Esophagus muscularis mucosa (tissue), 4 donors: ENCODE measurements around the gene ATXN7L3. TPM values are rescaled to one million over a fixed set of nuclear protein-coding genes. Genes with fewer than 3 reads are reported as not detected.

Source experiments
- DNase-seq: peaks from one replicate; pipeline ENCODE4 v3.0.0-alpha.2; 2017; ENCODE audit errors: extremely low spot score
- H3K27ac ChIP-seq, 4 donors: fragments of 200-600 bp; sonication (generic); replicated peaks in 1 of 4; 1 replicate in 3 of 4; 2 replicates in 1 of 4; pipeline ENCODE4 v1.5.1; 2016 to 2019; ENCODE audit warnings: mild to moderate bottlenecking in 1 of 4
- H3K27me3 ChIP-seq, 4 donors: fragments of 200-600 bp; sonication (generic); one replicate each; pipeline versions ENCODE4 v1.5.1 to v1.6.0; 2016 to 2019
- H3K36me3 ChIP-seq, 4 donors: fragments of 200-600 bp; sonication (generic); one replicate each; pipeline ENCODE4 v1.5.1; 2016 to 2019
- H3K4me1 ChIP-seq, 4 donors: fragments of 200-600 bp; sonication (generic); one replicate each; pipeline ENCODE4 v1.5.1; 2016 to 2019
- H3K4me3 ChIP-seq, 4 donors: fragments of 200-600 bp; sonication (generic); 1 replicate in 2 of 4; 2 replicates in 2 of 4; pipeline ENCODE4 v1.5.1; 2016 to 2019; ENCODE audit warnings: mild to moderate bottlenecking in 4 of 4, moderate library complexity in 1 of 4
- H3K9me3 ChIP-seq, 4 donors: fragments of 200-600 bp; sonication (generic); 1 replicate in 3 of 4; 2 replicates in 1 of 4; pipeline ENCODE4 v1.5.1; 2016 to 2019
- EP300 ChIP-seq: sonication (generic); formaldehyde crosslinking; IDR thresholded peaks from one replicate; pipeline ENCODE4 v1.6.1; 2017; ENCODE audit warnings: antibody characterized with exemption
- POLR2A ChIP-seq: fragments of 450-650 bp; IDR thresholded peaks from one replicate; pipeline ENCODE4 v1.6.1; 2017; ENCODE audit warnings: antibody characterized with exemption, moderate library complexity, mild to moderate bottlenecking, low read depth
- POLR2AphosphoS5 ChIP-seq, 2 donors: sonication (generic); formaldehyde crosslinking; IDR thresholded peaks; one replicate each; pipeline ENCODE4 v1.6.1; 2017; ENCODE audit warnings: antibody characterized with exemption in 2 of 2
- WGBS: methylation state at CpG from one replicate; pipeline ENCODE4 v1.1.5; 2018; 5-methylcytosine and 5-hydroxymethylcytosine counted together
- intact Hi-C: fragments of 100-400 bp; cut with DNase I; formaldehyde crosslinking; loops from one replicate; pipeline ENCODE4 v1.15.1; 2023
- total RNA-seq, 4 donors: library from RNA; depleted of rRNA; stranded (reverse); fragments of >200 nt; gene quantifications; one replicate each; pipeline versions ENCODE4 v1.1.0 to v1.2.1, GENCODE V29; 2016
- TF ChIP-seq, protein P1 (sequence below), 3 experiments: fragments of 200-600 bp in 2 of 3; fragments of 450-650 bp in 1 of 3; sonication (generic) in 2 of 3; IDR thresholded peaks; one replicate each; pipeline ENCODE4 v1.5.1; 2017 to 2019; ENCODE audit warnings: antibody characterized with exemption in 3 of 3, mild to moderate bottlenecking in 2 of 3, moderate library complexity in 1 of 3

The ATXN7L3 gene
- total RNA-seq, 4 donors from 2014 or later, result 41.9 to 72.6 (median 50.0) TPM

DNA sequence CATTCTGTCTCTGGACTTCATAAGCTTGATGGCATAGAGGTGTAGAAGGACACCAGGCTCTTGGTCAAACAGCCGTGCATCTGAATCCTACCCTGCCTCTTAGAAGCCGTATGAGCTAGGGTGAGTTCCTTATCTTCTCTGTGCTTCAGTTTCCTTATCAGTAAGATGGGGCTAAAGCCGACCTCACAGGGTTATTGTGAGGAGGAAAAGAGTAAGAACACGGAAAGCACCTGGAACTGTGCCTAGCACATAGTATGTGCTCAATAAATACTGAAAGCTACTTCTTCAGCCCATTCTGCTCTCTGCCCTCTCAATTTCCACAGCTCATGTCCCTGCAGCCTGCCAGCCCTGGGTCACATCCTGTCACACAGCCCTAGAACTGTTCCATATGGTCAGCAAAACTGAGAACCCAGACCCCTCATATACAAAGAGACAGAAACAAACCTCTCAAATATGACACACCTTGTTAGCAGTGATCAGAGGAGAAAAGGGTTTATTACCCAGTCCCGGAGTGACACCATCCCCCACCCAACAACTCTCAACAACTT lies 36.8 kb upstream of the ATXN7L3 start:
- H3K27ac ChIP-seq, result no peak overlapping the region
- 75% methylated on average over 5 of the region's 5 CpGs for WGBS
- peaks cover 0 to 4% (median 0%) of the 10 kb centered on the region in 4 donors for H3K27me3 ChIP-seq
- H3K4me3 ChIP-seq, result no peak overlapping the region
- H3K36me3 ChIP-seq, result no peaks in the 10 kb centered on the region
- TF ChIP-seq POLR2A (no peak), EP300 (no peak), POLR2AphosphoS5 (IDR thresholded peaks at IDR 0.05) (no peak)
- TF ChIP-seq, protein P1, sequence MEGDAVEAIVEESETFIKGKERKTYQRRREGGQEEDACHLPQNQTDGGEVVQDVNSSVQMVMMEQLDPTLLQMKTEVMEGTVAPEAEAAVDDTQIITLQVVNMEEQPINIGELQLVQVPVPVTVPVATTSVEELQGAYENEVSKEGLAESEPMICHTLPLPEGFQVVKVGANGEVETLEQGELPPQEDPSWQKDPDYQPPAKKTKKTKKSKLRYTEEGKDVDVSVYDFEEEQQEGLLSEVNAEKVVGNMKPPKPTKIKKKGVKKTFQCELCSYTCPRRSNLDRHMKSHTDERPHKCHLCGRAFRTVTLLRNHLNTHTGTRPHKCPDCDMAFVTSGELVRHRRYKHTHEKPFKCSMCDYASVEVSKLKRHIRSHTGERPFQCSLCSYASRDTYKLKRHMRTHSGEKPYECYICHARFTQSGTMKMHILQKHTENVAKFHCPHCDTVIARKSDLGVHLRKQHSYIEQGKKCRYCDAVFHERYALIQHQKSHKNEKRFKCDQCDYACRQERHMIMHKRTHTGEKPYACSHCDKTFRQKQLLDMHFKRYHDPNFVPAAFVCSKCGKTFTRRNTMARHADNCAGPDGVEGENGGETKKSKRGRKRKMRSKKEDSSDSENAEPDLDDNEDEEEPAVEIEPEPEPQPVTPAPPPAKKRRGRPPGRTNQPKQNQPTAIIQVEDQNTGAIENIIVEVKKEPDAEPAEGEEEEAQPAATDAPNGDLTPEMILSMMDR (IDR thresholded peaks at IDR 0.05), result no peak
- no peaks in the 10 kb centered on the region for H3K4me1 ChIP-seq
- intact Hi-C loops, result no loop called here
- H3K9me3 ChIP-seq, result no peaks in the 10 kb centered on the region
- no peak for DNase-seq

DNA sequence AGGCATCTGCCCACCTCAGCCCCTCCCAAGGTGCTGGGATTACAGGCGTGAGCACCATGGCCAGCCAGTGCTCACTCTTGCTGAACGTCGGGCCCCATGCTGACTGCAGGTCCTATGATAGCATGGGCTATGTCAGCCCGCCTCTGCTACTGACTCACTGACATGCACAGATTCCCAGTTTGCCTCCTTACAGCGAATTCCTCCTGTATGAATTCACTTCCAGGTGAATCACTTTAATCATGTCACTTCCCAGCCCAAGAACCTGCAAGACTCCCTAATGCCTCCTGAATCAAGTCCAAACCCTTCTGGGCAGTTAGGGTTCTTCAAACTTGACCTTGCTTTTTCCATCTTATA lies 35.9 kb upstream of the ATXN7L3 start:
- DNase-seq, result no peak
- Histone ChIP-seq H3K36me3 (no peaks in the 10 kb centered on the region), H3K27ac (no peak overlapping the region), H3K27me3 (peaks cover 0 to 4% (median 0%) of the 10 kb centered on the region in 4 donors), H3K4me1 (no peaks in the 10 kb centered on the region), H3K4me3 (no peak overlapping the region), H3K9me3 (no peaks in the 10 kb centered on the region)
- intact Hi-C loops, result no loop called here
- 74% methylated on average over 5 of the region's 5 CpGs for WGBS
- TF ChIP-seq, protein P1 (IDR thresholded peaks at IDR 0.05), result no peak
- no peak for TF ChIP-seq POLR2AphosphoS5 (IDR thresholded peaks at IDR 0.05)

DNA sequence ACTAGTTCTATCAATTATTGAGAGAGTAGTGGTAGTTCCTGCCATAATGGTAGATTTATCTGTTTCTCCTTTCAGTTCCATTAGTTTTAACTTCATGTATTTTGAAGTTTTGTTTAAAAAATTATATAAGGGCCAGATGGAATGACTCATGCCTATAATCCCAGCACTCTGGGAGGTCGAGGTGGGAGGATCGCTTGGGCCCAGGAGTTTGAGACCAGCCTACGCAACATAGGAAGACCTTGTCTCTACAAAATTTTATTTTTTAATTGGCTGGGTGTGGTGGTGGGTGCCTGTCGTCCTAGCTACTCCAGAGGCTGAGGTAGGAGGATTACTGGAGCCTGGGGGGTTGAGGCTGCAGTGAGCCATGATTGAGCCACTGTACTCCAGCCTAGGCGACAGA lies 33.9 kb upstream of the ATXN7L3 start:
- no peak overlapping the region for H3K4me3 ChIP-seq
- no peaks in the 10 kb centered on the region for H3K36me3 ChIP-seq
- intact Hi-C loops, result no loop called here
- no peak overlapping the region for H3K27ac ChIP-seq
- peaks cover 0 to 4% (median 0%) of the 10 kb centered on the region in 4 donors for H3K27me3 ChIP-seq
- DNase-seq, result no peak
- TF ChIP-seq, protein P1 (IDR thresholded peaks at IDR 0.05), result no peak
- TF ChIP-seq POLR2AphosphoS5 (IDR thresholded peaks at IDR 0.05), result no peak
- no peak for TF ChIP-seq EP300
- TF ChIP-seq POLR2A, result no peak
- 72% methylated on average over 5 of the region's 5 CpGs for WGBS
- no peaks in the 10 kb centered on the region for H3K4me1 ChIP-seq
- H3K9me3 ChIP-seq, result no peaks in the 10 kb centered on the region

DNA sequence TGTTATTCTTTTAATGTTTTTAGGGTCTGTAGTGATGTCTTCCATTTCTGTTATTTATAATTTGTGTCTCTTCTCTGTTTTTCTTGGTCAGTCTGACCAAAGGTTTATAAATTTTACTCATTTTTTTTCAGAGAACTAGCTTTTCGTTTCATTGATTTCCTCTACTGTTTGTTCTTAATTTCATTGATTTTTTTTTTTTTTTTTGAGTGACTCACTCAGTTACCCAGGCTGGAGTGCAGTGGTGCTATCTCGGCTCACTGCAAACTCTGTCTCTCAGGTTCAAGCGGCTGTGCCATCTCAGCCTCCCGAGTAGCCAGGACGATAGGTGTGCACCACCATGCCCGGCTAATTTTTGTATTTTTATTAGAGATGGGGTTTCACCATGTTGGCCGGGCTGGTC lies 32.4 kb upstream of the ATXN7L3 start:
- 83% methylated on average over 7 of the region's 7 CpGs for WGBS
- no peak for DNase-seq
- Histone ChIP-seq H3K4me1 (no peaks in the 10 kb centered on the region), H3K4me3 (no peak overlapping the region), H3K9me3 (no peaks in the 10 kb centered on the region), H3K27ac (no peak overlapping the region), H3K36me3 (no peaks in the 10 kb centered on the region), H3K27me3 (peaks cover 0 to 4% (median 0%) of the 10 kb centered on the region in 4 donors)
- intact Hi-C loops, result no loop called here
- TF ChIP-seq POLR2AphosphoS5 (IDR thresholded peaks at IDR 0.05) (no peak), POLR2A (no peak), EP300 (no peak)
- TF ChIP-seq, protein P1 (IDR thresholded peaks at IDR 0.05), result no peak

DNA sequence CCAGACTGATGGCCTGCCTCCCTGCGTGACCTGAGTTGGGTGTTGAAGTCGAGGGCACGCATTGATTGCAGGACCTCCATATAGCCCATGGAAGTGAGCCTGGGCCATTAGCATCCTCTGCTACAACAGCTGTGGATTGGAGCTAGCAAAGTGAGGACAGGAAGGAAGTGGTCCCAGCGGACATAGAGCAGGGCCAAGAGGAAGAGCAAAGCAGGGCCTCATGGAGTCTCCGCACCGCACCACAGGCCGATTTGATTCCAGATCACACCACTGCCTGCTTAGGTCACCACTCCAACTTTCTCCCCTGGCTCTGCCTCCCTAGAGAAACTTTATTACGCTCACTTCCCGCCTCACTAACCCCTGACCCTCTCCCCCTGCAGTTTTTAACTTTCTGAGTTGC lies 30.5 kb upstream of the ATXN7L3 start:
- H3K36me3 ChIP-seq, result no peaks in the 10 kb centered on the region
- no peaks in the 10 kb centered on the region for H3K9me3 ChIP-seq
- H3K4me1 ChIP-seq, result no peaks in the 10 kb centered on the region
- no peaks in the 10 kb centered on the region for H3K27me3 ChIP-seq
- H3K27ac ChIP-seq, result no peak overlapping the region
- DNase-seq, result no peak
- no peak overlapping the region for H3K4me3 ChIP-seq
- WGBS, result 89% methylated on average over 9 of the region's 9 CpGs
- TF ChIP-seq POLR2AphosphoS5 (IDR thresholded peaks at IDR 0.05) (no peak), POLR2A (no peak), EP300 (no peak)
- TF ChIP-seq, protein P1 (IDR thresholded peaks at IDR 0.05), result no peak
- intact Hi-C loops, result no loop called here
